Astrocyte (in vitro differentiated cells and primary cell): Measurements from ENCODE around the gene RAB29.

Experiments
- CTCF ChIP-seq: IDR thresholded peaks from 2 replicates; pipeline ENCODE4 v1.5.1; 2011; ENCODE audit warnings: low read depth, mild to moderate bottlenecking, inconsistent platforms, low read length, moderate library complexity; ENCODE audit not compliant: insufficient read depth
- EZH2 ChIP-seq: IDR thresholded peaks from 2 replicates; pipeline ENCODE4 v1.6.1; 2012; ENCODE audit warnings: mild to moderate bottlenecking, low read length, inconsistent platforms; ENCODE audit not compliant: insufficient read depth

- TF ChIP-seq EZH2 (no peak), CTCF (no peak)
These were observed 42.7 kb upstream of the RAB29 start for GRCh38 chr1:205817988-205818387.
